Loucy (cell line): ENCODE measurements around the gene CLEC17A.

Experiments used
- H2AFZ ChIP-seq: fragments of 200-600 bp; sonication (generic); 2 replicates; pipeline ENCODE4 v1.6.0; 2016; ENCODE audit warnings: antibody characterized with exemption, mild to moderate bottlenecking, low read length, moderate library complexity
- H3F3A ChIP-seq: fragments of 200-600 bp; 2 replicates; pipeline ENCODE4 v1.6.0; 2016; ENCODE audit warnings: antibody characterized with exemption, low read depth, mild to moderate bottlenecking
- H3K27me3 ChIP-seq: fragments of 200-600 bp; sonication (generic); 2 replicates; pipeline ENCODE4 v1.6.1; 2014; ENCODE audit warnings: low read length, mild to moderate bottlenecking; ENCODE audit not compliant: insufficient read depth, poor library complexity, severe bottlenecking
- H3K36me3 ChIP-seq: fragments of 200-600 bp; sonication (generic); 2 replicates; pipeline ENCODE4 v1.6.1; 2016; ENCODE audit warnings: low read length; ENCODE audit not compliant: insufficient read depth
- H3K4me1 ChIP-seq: fragments of 200-600 bp; sonication (generic); 2 replicates; pipeline ENCODE4 v1.5.1; 2014; ENCODE audit warnings: low read length, mild to moderate bottlenecking; ENCODE audit not compliant: insufficient read depth, poor library complexity, severe bottlenecking
- H3K4me2 ChIP-seq: fragments of 200-600 bp; sonication (generic); 2 replicates; pipeline ENCODE4 v1.6.0; 2014; ENCODE audit warnings: antibody characterized with exemption, low read length, low read depth, mild to moderate bottlenecking; ENCODE audit not compliant: poor library complexity, severe bottlenecking
- H3K4me3 ChIP-seq: fragments of 200-600 bp; sonication (generic); 2 replicates; pipeline ENCODE4 v1.5.1; 2014; ENCODE audit warnings: low read length, mild to moderate bottlenecking, mixed read lengths; ENCODE audit not compliant: poor library complexity, severe bottlenecking
- H3K79me2 ChIP-seq: fragments of 200-600 bp; sonication (generic); 2 replicates; pipeline ENCODE4 v1.6.1; 2014; ENCODE audit warnings: low read length; ENCODE audit not compliant: insufficient read depth
- H3K9ac ChIP-seq: fragments of 200-600 bp; sonication (generic); 2 replicates; pipeline ENCODE4 v1.6.0; 2014; ENCODE audit warnings: mild to moderate bottlenecking, low read depth, low read length, moderate library complexity; ENCODE audit not compliant: poor library complexity, severe bottlenecking
- H3K9me2 ChIP-seq: fragments of 200-600 bp; sonication (generic); replicated peaks from 2 replicates; pipeline ENCODE4 v1.6.1; 2016; ENCODE audit warnings: low read depth, low read length, mixed read lengths
- H3K9me3 ChIP-seq: fragments of 200-600 bp; sonication (generic); 2 replicates; pipeline ENCODE4 v1.6.1; 2014; ENCODE audit warnings: mild to moderate bottlenecking, antibody characterized with exemption, low read length, low read depth; ENCODE audit not compliant: insufficient read depth
- H4K20me1 ChIP-seq: fragments of 200-600 bp; sonication (generic); 2 replicates; pipeline ENCODE4 v1.6.0; 2014; ENCODE audit warnings: antibody characterized with exemption, low read length, mild to moderate bottlenecking; ENCODE audit not compliant: insufficient read depth, poor library complexity, severe bottlenecking
- CTCF ChIP-seq: fragments of 200-600 bp; sonication (generic); conservative IDR thresholded peaks from 2 replicates; pipeline ENCODE4 v1.5.1; 2014; ENCODE audit warnings: mild to moderate bottlenecking, antibody characterized with exemption, low read length
- EZH2phosphoT487 ChIP-seq: fragments of 200-600 bp; IDR thresholded peaks from 2 replicates; pipeline ENCODE4 v1.6.1; 2018; ENCODE audit warnings: antibody characterized with exemption, mild to moderate bottlenecking, moderate library complexity, borderline replicate concordance

CLEC17A gene

GRCh38 chr19:14639536-14640277 is 56.8 kb downstream of the CLEC17A start:
- Histone ChIP-seq H3K9me3 (peaks cover 6% of the 10 kb centered on the region; the same call in 1 of the 2 replicates), H3K9ac (no peak overlapping the region), H2AFZ (no peak overlapping the region), H4K20me1 (no peaks in the 10 kb centered on the region), H3K36me3 (no peaks in the 10 kb centered on the region), H3K27me3 (no peaks in the 10 kb centered on the region), H3K4me1 (no peaks in the 10 kb centered on the region), H3F3A (no peaks in the 10 kb centered on the region; the same call in 1 of the 2 replicates), H3K79me2 (no peaks in the 10 kb centered on the region), H3K4me2 (no peak overlapping the region), H3K4me3 (no peak overlapping the region), H3K9me2 (no peaks in the 10 kb centered on the region)
- TF ChIP-seq CTCF, result no peak
- TF ChIP-seq EZH2phosphoT487, result no peak

GRCh38 chr19:14648506-14648905 is 65.6 kb downstream of the CLEC17A start:
- Histone ChIP-seq H2AFZ (no peak overlapping the region), H3K9ac (no peak overlapping the region), H3K36me3 (no peaks in the 10 kb centered on the region), H3K4me3 (no peak overlapping the region), H3K27me3 (no peaks in the 10 kb centered on the region), H4K20me1 (no peaks in the 10 kb centered on the region), H3K9me2 (no peaks in the 10 kb centered on the region), H3F3A (no peaks in the 10 kb centered on the region), H3K9me3 (no peaks in the 10 kb centered on the region), H3K4me2 (no peak overlapping the region), H3K79me2 (no peaks in the 10 kb centered on the region), H3K4me1 (no peaks in the 10 kb centered on the region)
- no peak for TF ChIP-seq CTCF
- TF ChIP-seq EZH2phosphoT487, result no peak

- Histone ChIP-seq H3K9me3 (no peaks in the 10 kb centered on the region), H3K4me1 (no peaks in the 10 kb centered on the region), H2AFZ (no peak overlapping the region), H3K36me3 (no peaks in the 10 kb centered on the region), H3F3A (no peaks in the 10 kb centered on the region), H3K4me3 (no peak overlapping the region), H3K79me2 (no peaks in the 10 kb centered on the region), H3K9ac (no peak overlapping the region), H4K20me1 (no peaks in the 10 kb centered on the region), H3K9me2 (no peaks in the 10 kb centered on the region), H3K4me2 (no peak overlapping the region), H3K27me3 (no peaks in the 10 kb centered on the region)
- TF ChIP-seq EZH2phosphoT487 (no peak), CTCF (no peak)
These were observed 66.1 kb downstream of the CLEC17A start for GRCh38 chr19:14649020-14649419.
